Measurements from ENCODE around the gene COL15A1.

DNA sequence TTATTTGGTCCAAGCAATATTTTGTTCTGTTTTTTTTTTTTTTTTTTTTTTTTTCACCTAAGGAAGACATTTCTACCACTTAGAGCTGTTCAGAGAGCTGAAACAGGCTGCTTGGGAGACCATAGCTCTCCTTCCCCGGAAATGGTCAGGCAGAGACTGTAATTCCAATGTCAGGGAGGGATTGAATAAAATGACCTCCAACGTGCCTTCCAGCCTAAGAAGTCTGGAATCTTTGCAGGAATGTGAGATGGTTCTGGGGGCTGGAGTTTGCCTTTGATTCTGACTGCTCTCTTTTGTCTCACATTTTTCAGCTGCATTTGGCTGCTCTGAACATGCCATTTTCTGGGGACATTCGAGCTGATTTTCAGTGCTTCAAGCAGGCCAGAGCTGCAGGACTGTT lies 122.9 kb downstream of the COL15A1 start:
- TF ChIP-seq, protein P1, sequence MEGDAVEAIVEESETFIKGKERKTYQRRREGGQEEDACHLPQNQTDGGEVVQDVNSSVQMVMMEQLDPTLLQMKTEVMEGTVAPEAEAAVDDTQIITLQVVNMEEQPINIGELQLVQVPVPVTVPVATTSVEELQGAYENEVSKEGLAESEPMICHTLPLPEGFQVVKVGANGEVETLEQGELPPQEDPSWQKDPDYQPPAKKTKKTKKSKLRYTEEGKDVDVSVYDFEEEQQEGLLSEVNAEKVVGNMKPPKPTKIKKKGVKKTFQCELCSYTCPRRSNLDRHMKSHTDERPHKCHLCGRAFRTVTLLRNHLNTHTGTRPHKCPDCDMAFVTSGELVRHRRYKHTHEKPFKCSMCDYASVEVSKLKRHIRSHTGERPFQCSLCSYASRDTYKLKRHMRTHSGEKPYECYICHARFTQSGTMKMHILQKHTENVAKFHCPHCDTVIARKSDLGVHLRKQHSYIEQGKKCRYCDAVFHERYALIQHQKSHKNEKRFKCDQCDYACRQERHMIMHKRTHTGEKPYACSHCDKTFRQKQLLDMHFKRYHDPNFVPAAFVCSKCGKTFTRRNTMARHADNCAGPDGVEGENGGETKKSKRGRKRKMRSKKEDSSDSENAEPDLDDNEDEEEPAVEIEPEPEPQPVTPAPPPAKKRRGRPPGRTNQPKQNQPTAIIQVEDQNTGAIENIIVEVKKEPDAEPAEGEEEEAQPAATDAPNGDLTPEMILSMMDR (IDR thresholded peaks at IDR 0.05), result no peak
- TF ChIP-seq EP300 (IDR thresholded peaks at IDR 0.05) (no peak), POLR2A (IDR thresholded peaks at IDR 0.05) (no peak)

Data from stomach (tissue), 4 donors.